Stimulated activated naive CD8-positive, alpha-beta T cell treated with anti-CD3 and anti-CD28 coated beads, Interleukin-15, Interleukin-2, amounts not matched to agents 100 U/mL and 50 U/mL, for 24 hours (primary cell): ENCODE measurements around the gene LRRIQ4.

Experiments used
- ATAC-seq: fragments of 150-1000 bp; cut with Tn5 transposase; one replicate; pipeline ENCODE4 v1.10.0; 2021
- DNase-seq: peaks from one replicate; pipeline ENCODE4 v3.0.0; 2021

Gene LRRIQ4

GRCh38 chr3:169812332-169813235 is at the start of gene LRRIQ4, which contains the start of gene LRRC34:
Gene LRRIQ4 (plus strand): TSS chr3:169812870. CDS start chr3:169821922, 9,052 bp downstream.
Gene LRRC34 (minus strand): TSS chr3:169812904. CDS start chr3:169812548, 356 bp downstream.
- peak; percentile 76 for ATAC-seq
- peak; percentile 83 for DNase-seq

DNA sequence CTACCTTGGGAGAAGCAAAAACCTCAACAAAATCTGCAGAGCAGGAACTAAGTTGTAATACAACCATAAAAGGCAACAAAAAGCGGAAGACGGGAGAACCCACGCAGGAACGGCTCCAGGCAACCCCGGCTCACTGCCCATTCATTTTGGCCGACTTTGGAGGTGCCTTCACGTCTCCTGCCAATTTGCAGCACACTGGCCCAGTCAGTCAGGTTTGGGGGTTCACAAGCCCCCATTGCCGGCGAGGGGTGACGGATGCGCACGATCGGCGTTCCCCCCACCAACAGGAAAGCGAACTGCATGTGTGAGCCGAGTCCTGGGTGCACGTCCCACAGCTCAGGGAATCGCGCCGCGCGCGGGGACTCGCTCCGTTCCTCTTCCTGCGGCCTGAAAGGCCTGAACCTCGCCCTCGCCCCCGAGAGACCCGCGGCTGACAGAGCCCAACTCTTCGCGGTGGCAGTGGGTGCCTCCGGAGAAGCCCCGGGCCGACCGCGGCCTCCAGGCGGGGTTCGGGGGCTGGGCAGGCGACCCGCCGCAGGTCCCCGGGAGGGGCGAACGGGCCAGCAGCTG is 48.3 kb upstream of the LRRIQ4 start:
- DNase-seq (peak; percentile 69), ATAC-seq (peak; percentile 34)

GRCh38 chr3:169764882-169765612 is 47.6 kb upstream of the LRRIQ4 start, which contains the start of gene TERC:
Gene TERC (minus strand): TSS chr3:169765060.
- peak; percentile 92 for DNase-seq
- ATAC-seq: peak; percentile 89

- ATAC-seq: peak; percentile 25
- peak; percentile 75 for DNase-seq
These were observed 43.1 kb upstream of the LRRIQ4 start, which contains the start of gene ACTRT3 for GRCh38 chr3:169769287-169770181. Gene ACTRT3 (minus strand): TSS chr3:169769561. CDS start chr3:169769520, 41 bp downstream.

GRCh38 chr3:169771497-169772304 is 41.0 kb upstream of the LRRIQ4 start:
- peak; percentile 58 for DNase-seq
- ATAC-seq: peak; percentile 14

GRCh38 chr3:169772305-169772896 is 40.3 kb upstream of the LRRIQ4 start:
- DNase-seq (peak; percentile 75), ATAC-seq (peak; percentile 41)

DNA sequence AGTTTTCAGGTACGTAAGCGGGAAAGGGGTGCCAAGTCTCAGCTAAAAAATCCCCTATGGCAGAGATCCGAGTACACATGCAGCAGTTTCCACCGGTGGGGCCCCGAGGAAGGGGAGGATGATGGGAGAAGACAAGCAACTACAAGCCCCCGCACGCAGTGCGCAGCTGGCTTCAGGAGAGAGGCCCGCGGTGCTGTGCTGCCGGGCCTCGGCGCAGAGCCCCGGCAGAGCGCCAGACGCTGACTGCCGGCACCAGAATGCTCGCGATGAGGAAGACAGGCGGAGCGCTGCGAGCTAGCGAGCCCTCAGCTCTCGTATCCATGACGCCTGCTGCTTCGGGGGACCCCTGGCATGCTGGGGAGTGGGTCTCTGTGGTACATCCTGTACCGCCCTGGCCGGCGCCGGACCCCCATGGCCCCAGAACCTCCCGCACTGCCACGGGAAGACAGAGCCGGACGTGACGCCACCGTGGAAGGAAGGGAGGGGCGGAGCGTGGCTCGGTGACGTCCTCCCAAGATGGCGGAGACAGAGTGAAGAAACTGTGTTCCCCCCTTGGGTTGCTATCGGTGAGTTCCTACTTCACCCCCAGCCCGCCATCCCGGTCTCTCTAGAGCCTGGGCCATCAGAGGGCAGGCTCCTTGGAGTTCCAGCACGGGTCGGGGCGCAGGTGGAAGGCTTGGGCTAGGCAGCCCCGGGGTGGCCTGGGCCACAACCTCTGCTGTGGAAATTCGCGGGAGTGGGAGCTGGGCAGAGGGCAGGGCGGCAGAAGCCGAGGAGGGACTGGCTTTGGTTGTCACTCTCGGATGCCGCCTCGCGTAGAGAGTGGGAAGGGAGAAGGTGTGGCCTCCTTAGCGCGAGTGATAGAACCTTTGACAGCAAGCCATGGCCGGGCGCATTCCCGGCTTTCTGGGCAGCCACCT is 39.5 kb upstream of the LRRIQ4 start, which contains the start of gene MYNN:
MYNN (plus strand) TSS at position 500 of the 920 bp plus-strand sequence. CDS start 900 bp downstream, outside the sequence.
- DNase-seq (peak; percentile 94), ATAC-seq (peak; percentile 84)

DNA sequence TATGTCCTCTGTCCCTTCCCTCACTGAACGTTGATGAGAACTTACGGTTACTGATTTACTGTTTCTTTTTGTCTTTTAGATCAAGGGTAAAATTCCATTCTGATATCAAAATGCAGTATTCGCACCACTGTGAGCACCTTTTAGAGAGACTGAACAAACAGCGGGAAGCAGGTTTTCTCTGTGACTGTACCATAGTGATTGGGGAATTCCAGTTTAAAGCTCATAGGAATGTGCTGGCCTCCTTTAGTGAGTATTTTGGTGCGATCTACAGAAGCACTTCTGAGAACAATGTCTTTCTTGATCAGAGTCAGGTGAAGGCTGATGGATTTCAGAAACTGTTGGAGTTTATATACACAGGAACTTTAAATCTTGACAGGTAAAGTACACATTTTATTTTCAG is 38.5 kb upstream of the LRRIQ4 start:
- no peak for ATAC-seq
- no peak for DNase-seq

GRCh38 chr3:169777822-169778221 is 34.8 kb upstream of the LRRIQ4 start:
- no peak for DNase-seq
- no peak for ATAC-seq

DNA sequence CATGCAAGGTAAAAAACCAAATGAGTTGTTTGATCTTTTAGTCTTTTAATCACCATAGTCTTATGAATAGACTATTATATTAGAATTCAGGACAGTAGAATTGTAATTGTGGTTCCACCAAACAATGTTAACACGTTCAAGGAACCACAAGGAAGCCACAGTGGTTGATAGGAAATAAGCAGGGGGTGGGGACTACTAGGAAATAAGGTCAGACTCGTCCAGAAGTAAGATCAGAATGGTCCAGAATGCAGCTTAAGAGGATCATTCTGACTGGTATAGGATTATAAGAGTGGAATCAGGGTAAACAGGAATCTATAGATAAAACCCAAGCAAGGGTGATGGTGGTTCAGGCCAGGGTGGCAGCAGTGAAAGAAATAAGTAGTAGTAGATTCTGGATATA is 31.9 kb upstream of the LRRIQ4 start:
- ATAC-seq (peak; percentile 43), DNase-seq (no peak)

- ATAC-seq (no peak), DNase-seq (no peak)
These were observed 31.3 kb upstream of the LRRIQ4 start for GRCh38 chr3:169781209-169781855.

- ATAC-seq (no peak), DNase-seq (no peak)
These were observed 25.6 kb upstream of the LRRIQ4 start for GRCh38 chr3:169787120-169787519.

DNA sequence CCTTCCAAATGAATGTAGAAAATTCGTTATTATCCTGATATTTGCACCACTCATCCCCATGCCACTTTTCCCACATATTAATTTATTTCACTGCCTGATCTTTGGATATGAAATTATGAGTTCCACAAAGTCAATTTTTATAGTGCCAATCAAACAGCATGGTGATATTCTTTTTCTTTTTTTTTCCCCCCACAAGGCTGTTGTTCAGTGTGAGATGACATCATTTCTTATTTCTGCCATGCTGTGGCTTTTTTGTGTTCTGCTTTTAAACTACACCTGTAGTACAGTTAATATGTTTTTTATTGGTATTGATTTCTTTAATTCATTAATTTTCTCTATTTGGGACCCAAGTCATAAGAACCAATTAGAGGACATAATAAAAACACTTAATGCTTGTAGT is 24.9 kb upstream of the LRRIQ4 start:
- no peak for ATAC-seq

DNA sequence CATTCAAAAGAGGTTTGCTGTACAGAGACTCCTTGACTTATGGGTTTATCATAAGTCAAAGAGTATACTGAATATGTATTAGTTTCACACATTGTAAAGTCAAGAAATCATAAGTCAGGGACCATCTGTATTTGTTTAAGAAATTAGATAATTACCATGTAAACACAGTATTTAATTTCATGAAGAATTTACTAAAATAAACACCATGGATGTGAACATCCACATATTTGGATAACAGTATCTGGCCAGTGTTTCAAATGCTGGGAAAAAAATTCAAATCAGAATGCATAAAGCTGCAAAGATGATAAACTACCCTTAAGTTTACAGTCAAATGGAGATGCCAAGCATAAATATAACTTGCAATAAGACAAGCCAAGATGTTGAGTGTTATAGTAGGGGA is 22.5 kb upstream of the LRRIQ4 start:
- no peak for ATAC-seq
- DNase-seq: no peak

More for the DNA sequence above, 24.9 kb upstream of the LRRIQ4 start:
- no peak for DNase-seq

DNA sequence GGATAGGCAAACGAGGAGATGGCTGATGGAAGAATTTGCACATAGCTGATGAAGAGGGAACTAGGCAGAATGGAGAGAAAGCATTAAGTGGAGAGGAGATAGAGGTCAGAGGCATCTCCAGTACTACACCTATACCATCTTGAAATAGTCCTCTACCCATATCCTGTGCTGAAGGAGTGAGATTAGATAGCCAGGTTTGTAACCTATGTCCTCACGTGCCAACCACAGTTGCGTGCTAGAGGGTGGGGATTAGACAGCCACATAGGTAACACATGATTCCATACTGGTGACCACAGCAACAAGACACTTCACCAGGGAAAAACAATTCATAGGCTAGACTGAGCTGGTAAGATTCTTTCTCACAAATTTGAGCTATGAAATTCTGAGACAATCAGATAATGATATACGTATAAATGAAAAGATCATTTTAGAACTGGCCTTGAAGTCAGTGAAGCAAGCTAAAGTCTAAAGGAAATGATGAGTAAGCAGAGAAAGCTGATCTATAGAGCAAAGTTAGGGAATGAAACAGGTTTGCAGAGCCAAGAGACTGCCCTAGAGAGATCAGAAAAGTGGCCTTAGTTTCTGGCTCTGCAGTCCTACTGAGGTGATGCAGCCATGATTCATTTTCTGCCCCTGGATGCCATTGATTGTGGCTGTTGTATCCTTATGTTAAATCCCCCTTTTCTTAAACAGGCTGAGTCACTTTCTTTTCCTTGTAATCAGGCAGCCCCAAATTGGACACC is 21.8 kb upstream of the LRRIQ4 start:
- DNase-seq (no peak), ATAC-seq (peak; percentile 23)

DNA sequence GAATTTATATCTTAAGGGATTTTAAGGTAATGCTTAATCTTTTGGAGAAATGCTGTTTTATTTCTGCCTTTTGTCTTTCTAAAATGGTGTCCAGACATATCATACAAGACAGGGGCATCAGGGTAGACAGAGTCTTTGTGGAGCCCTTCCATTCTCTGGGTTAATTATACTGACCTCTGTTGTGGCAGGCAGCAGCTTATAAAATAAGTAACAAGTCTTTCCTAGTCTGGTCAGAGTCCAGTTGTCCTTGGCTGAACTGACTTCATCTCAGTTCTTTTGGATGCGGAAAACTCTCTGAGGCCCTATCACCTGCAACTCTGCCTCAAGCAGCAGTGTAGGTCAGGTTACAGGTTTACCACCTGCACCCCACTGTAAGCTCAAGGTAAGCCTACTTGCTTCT is 20.3 kb upstream of the LRRIQ4 start:
- ATAC-seq: no peak
- DNase-seq: no peak

GRCh38 chr3:169804681-169805080 is 8.0 kb upstream of the LRRIQ4 start:
- ATAC-seq (no peak), DNase-seq (no peak)
